Liver (tissue), 9 donors: ENCODE data around the gene BACE1-AS. TPM values are rescaled to one million over a fixed set of nuclear protein-coding genes. Genes with fewer than 3 reads are reported as not detected.

Experiments
- DNase-seq: peaks from one replicate; pipeline ENCODE4 v3.0.0-alpha.2; 2017; ENCODE audit warnings: low spot score
- H3K27ac ChIP-seq, 2 donors: one replicate each; pipeline ENCODE4 v1.7.0; 2013; ENCODE audit warnings: inconsistent platforms in 2 of 2, low read length in 2 of 2, control low read depth in 1 of 2, low read depth in 1 of 2, mild to moderate bottlenecking in 1 of 2
- H3K27me3 ChIP-seq, 4 donors: one replicate each; pipeline versions ENCODE4 v1.6.1 to v1.7.0; 2013; ENCODE audit warnings: low read length in 3 of 4, inconsistent platforms in 1 of 4, mild to moderate bottlenecking in 1 of 4, moderate library complexity in 1 of 4; ENCODE audit not compliant: control insufficient read depth in 4 of 4, insufficient read depth in 4 of 4
- H3K36me3 ChIP-seq, 4 donors: one replicate each; pipeline versions ENCODE4 v1.6.1 to v1.7.0; 2013; ENCODE audit warnings: low read length in 3 of 4, mild to moderate bottlenecking in 3 of 4, low read depth in 1 of 4, moderate library complexity in 1 of 4; ENCODE audit not compliant: control insufficient read depth in 4 of 4, insufficient read depth in 3 of 4
- H3K4me1 ChIP-seq, 4 donors: one replicate each; pipeline versions ENCODE4 v1.6.1 to v1.7.0; 2013; ENCODE audit warnings: low read length in 3 of 4, mild to moderate bottlenecking in 3 of 4, moderate library complexity in 1 of 4; ENCODE audit not compliant: control insufficient read depth in 4 of 4, insufficient read depth in 4 of 4
- H3K4me3 ChIP-seq, 3 donors: one replicate each; pipeline versions ENCODE4 v1.6.1 to v1.7.0; 2013; ENCODE audit warnings: low read length in 3 of 3, control low read depth in 1 of 3, low read depth in 1 of 3, mild to moderate bottlenecking in 1 of 3
- H3K9ac ChIP-seq, 2 donors: one replicate each; pipeline ENCODE4 v1.7.0; 2013; ENCODE audit warnings: low read length in 2 of 2, mild to moderate bottlenecking in 2 of 2, moderate library complexity in 2 of 2, control low read depth in 1 of 2, low read depth in 1 of 2
- H3K9me3 ChIP-seq, 4 donors: one replicate each; pipeline versions ENCODE4 v1.6.1 to v1.7.0; 2013; ENCODE audit warnings: low read length in 3 of 4; ENCODE audit not compliant: control insufficient read depth in 4 of 4
- CTCF ChIP-seq: fragments of 150-350 bp; IDR thresholded peaks from 2 replicates; pipeline ENCODE4 v1.5.1; 2017; ENCODE audit warnings: improper control_type of control experiment, low read depth, low read length; ENCODE audit not compliant: missing input control
- EGR1 ChIP-seq, 2 donors: IDR thresholded peaks; 2 replicates each; pipeline ENCODE4 v1.6.1; 2016 to 2018; ENCODE audit warnings: antibody characterized with exemption in 2 of 2, low read depth in 2 of 2
- FOXA1 ChIP-seq: IDR thresholded peaks from 2 replicates; pipeline ENCODE4 v1.6.1; 2016; ENCODE audit warnings: antibody characterized with exemption
- FOXA2 ChIP-seq: IDR thresholded peaks from 2 replicates; pipeline ENCODE4 v1.6.1; 2016; ENCODE audit warnings: antibody characterized with exemption
- GABPA ChIP-seq, 2 donors: IDR thresholded peaks in 1 of 2; conservative IDR thresholded peaks in 1 of 2; 2 replicates each; pipeline ENCODE4 v1.6.1; 2016; ENCODE audit warnings: antibody characterized with exemption in 2 of 2, mild to moderate bottlenecking in 1 of 2, moderate library complexity in 1 of 2
- HNF4A ChIP-seq, 2 donors: conservative IDR thresholded peaks; 2 replicates each; pipeline ENCODE4 v1.6.1; 2016; ENCODE audit warnings: antibody characterized with exemption in 2 of 2, mild to moderate bottlenecking in 2 of 2
- HNF4G ChIP-seq: IDR thresholded peaks from 2 replicates; pipeline ENCODE4 v1.6.1; 2016; ENCODE audit warnings: antibody characterized with exemption
- JUND ChIP-seq, 2 donors: IDR thresholded peaks; 2 replicates each; pipeline ENCODE4 v1.6.1; 2016; ENCODE audit warnings: antibody characterized with exemption in 2 of 2
- NR2F2 ChIP-seq: IDR thresholded peaks from 2 replicates; pipeline ENCODE4 v1.6.1; 2016; ENCODE audit warnings: antibody characterized with exemption
- RAD21 ChIP-seq, 2 donors: IDR thresholded peaks; 2 replicates each; pipeline ENCODE4 v1.6.1; 2016; ENCODE audit warnings: antibody characterized with exemption in 2 of 2, mild to moderate bottlenecking in 2 of 2
- RXRA ChIP-seq, 2 donors: IDR thresholded peaks; 2 replicates each; pipeline ENCODE4 v1.6.1; 2017 to 2018; ENCODE audit warnings: antibody characterized with exemption in 2 of 2, mild to moderate bottlenecking in 1 of 2
- SP1 ChIP-seq: IDR thresholded peaks from 2 replicates; pipeline ENCODE4 v1.6.1; 2018; ENCODE audit warnings: antibody characterized with exemption, mild to moderate bottlenecking
- TAF1 ChIP-seq: conservative IDR thresholded peaks from 2 replicates; pipeline ENCODE4 v1.6.1; 2016; ENCODE audit warnings: antibody characterized with exemption, mild to moderate bottlenecking
- YY1 ChIP-seq: IDR thresholded peaks from 2 replicates; pipeline ENCODE4 v1.6.1; 2016; ENCODE audit warnings: antibody characterized with exemption, mild to moderate bottlenecking
- WGBS: extraction: QIAGEN DNeasy Blood & Tissue Kit; methylation state at CpG from one replicate; pipeline ENCODE4 v1.1.7; 2013; 5-methylcytosine and 5-hydroxymethylcytosine counted together
- polyA plus RNA-seq, 2 donors: library from polyadenylated mRNA; stranded (reverse) in 1 of 2; unstranded in 1 of 2; fragments of 200-250 nt in 1 of 2; fragments of >200 nt in 1 of 2; fragmentation: Nextera tagmentation in 1 of 2; extraction: Ambion mirVana in 1 of 2; gene quantifications; one replicate each; pipeline versions ENCODE4 v1.2.1 to v1.2.3, GENCODE V29; 2013 to 2015
- total RNA-seq, 2 donors: library from RNA; depleted of rRNA; stranded (reverse); fragments of >200 nt; gene quantifications; one replicate each; pipeline ENCODE4 v1.2.3, GENCODE V29; 2014
- TF ChIP-seq, protein P1 (sequence below): IDR thresholded peaks from 2 replicates; pipeline ENCODE4 v1.6.1; 2016; ENCODE audit warnings: antibody characterized with exemption, mild to moderate bottlenecking
- TF ChIP-seq, protein P2 (sequence below): IDR thresholded peaks from 2 replicates; pipeline ENCODE4 v1.6.1; 2016; ENCODE audit warnings: antibody characterized with exemption
- TF ChIP-seq, protein P3 (sequence below): IDR thresholded peaks from 2 replicates; pipeline ENCODE4 v1.6.1; 2016; ENCODE audit warnings: antibody characterized with exemption
- TF ChIP-seq, protein P4 (sequence below): IDR thresholded peaks from 2 replicates; pipeline ENCODE4 v1.6.1; 2016; ENCODE audit warnings: antibody characterized with exemption
- donor health status: healthy.
- donor health status: healthy.
- donor health status: healthy.
- donor health status: healthy.
- donor health status: healthy.

The BACE1-AS gene
- total and polyA plus RNA-seq, 4 donors: 0.85 to 2.9 (median 1.6) TPM

GRCh38 chr11:117281159-117281558 is 10.0 kb upstream of the BACE1-AS start:
- Histone ChIP-seq H3K36me3 (peaks cover 7 to 30% (median 16%) of the 10 kb centered on the region in 4 donors), H3K4me1 (no peaks in the 10 kb centered on the region), H3K9me3 (no peaks in the 10 kb centered on the region), H3K27ac (no peak overlapping the region), H3K27me3 (no peaks in the 10 kb centered on the region), H3K9ac (no peak overlapping the region), H3K4me3 (no peak overlapping the region)
- no peak for DNase-seq
- 93% methylated on average over 6 of the region's 6 CpGs for WGBS
- no peak for TF ChIP-seq FOXA1

GRCh38 chr11:117281869-117282268 is 9.3 kb upstream of the BACE1-AS start:
- TF ChIP-seq FOXA2 (no peak), RXRA (IDR thresholded peaks at IDR 0.05) (no peak), SP1 (no peak), CTCF (no peak), GABPA (IDR thresholded peaks at IDR 0.05 in 1 of 2, conservative IDR thresholded peaks at IDR 0.05 in 1 of 2) (no peak), HNF4G (no peak), NR2F2 (no peak), JUND (IDR thresholded peaks at IDR 0.05) (no peak), HNF4A (conservative IDR thresholded peaks at IDR 0.05) (no peak), RAD21 (IDR thresholded peaks at IDR 0.05) (no peak), YY1 (no peak), FOXA1 (no peak), TAF1 (no peak), EGR1 (IDR thresholded peaks at IDR 0.05; ENCODE audit: low read depth in 2 of 2) (no peak)
- TF ChIP-seq, protein P1, sequence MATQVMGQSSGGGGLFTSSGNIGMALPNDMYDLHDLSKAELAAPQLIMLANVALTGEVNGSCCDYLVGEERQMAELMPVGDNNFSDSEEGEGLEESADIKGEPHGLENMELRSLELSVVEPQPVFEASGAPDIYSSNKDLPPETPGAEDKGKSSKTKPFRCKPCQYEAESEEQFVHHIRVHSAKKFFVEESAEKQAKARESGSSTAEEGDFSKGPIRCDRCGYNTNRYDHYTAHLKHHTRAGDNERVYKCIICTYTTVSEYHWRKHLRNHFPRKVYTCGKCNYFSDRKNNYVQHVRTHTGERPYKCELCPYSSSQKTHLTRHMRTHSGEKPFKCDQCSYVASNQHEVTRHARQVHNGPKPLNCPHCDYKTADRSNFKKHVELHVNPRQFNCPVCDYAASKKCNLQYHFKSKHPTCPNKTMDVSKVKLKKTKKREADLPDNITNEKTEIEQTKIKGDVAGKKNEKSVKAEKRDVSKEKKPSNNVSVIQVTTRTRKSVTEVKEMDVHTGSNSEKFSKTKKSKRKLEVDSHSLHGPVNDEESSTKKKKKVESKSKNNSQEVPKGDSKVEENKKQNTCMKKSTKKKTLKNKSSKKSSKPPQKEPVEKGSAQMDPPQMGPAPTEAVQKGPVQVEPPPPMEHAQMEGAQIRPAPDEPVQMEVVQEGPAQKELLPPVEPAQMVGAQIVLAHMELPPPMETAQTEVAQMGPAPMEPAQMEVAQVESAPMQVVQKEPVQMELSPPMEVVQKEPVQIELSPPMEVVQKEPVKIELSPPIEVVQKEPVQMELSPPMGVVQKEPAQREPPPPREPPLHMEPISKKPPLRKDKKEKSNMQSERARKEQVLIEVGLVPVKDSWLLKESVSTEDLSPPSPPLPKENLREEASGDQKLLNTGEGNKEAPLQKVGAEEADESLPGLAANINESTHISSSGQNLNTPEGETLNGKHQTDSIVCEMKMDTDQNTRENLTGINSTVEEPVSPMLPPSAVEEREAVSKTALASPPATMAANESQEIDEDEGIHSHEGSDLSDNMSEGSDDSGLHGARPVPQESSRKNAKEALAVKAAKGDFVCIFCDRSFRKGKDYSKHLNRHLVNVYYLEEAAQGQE: no peak
- TF ChIP-seq, protein P2, sequence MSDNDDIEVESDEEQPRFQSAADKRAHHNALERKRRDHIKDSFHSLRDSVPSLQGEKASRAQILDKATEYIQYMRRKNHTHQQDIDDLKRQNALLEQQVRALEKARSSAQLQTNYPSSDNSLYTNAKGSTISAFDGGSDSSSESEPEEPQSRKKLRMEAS: no peak
- TF ChIP-seq, protein P3, sequence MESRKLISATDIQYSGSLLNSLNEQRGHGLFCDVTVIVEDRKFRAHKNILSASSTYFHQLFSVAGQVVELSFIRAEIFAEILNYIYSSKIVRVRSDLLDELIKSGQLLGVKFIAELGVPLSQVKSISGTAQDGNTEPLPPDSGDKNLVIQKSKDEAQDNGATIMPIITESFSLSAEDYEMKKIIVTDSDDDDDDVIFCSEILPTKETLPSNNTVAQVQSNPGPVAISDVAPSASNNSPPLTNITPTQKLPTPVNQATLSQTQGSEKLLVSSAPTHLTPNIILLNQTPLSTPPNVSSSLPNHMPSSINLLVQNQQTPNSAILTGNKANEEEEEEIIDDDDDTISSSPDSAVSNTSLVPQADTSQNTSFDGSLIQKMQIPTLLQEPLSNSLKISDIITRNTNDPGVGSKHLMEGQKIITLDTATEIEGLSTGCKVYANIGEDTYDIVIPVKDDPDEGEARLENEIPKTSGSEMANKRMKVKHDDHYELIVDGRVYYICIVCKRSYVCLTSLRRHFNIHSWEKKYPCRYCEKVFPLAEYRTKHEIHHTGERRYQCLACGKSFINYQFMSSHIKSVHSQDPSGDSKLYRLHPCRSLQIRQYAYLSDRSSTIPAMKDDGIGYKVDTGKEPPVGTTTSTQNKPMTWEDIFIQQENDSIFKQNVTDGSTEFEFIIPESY: no peak
- TF ChIP-seq, protein P4, sequence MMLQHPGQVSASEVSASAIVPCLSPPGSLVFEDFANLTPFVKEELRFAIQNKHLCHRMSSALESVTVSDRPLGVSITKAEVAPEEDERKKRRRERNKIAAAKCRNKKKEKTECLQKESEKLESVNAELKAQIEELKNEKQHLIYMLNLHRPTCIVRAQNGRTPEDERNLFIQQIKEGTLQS: no peak
- Histone ChIP-seq H3K27ac (no peak overlapping the region), H3K4me1 (no peaks in the 10 kb centered on the region)

More at GRCh38 chr11:117281869-117282268, 9.3 kb upstream of the BACE1-AS start:
- 96% methylated on average over 7 of the region's 7 CpGs for WGBS
- H3K27me3 ChIP-seq: no peaks in the 10 kb centered on the region
- DNase-seq: no peak
- no peak overlapping the region for H3K4me3 ChIP-seq
- no peaks in the 10 kb centered on the region for H3K9me3 ChIP-seq
- H3K36me3 ChIP-seq: peaks cover 7 to 30% (median 19%) of the 10 kb centered on the region in 4 donors
- no peak overlapping the region for H3K9ac ChIP-seq
